ENCODE measurements around the gene NEGR1.

Gene NEGR1

GRCh38 chr1:72111662-72112061, 170.7 kb downstream of the NEGR1 start:
- DNase-seq = no peak

GRCh38 chr1:72109916-72110315, 172.4 kb downstream of the NEGR1 start:
- no peak for DNase-seq

- DNase-seq = no peak
Observed at GRCh38 chr1:72105201-72105600, 177.1 kb downstream of the NEGR1 start.

- DNase-seq = no peak
Observed at GRCh38 chr1:72101840-72102632, 180.3 kb downstream of the NEGR1 start.

GRCh38 chr1:72100771-72101170, 181.6 kb downstream of the NEGR1 start:
- no peak for DNase-seq

GRCh38 chr1:72097851-72098570, 184.3 kb downstream of the NEGR1 start:
- DNase-seq = no peak

- no peak for DNase-seq
Observed at GRCh38 chr1:72094209-72094608, 188.1 kb downstream of the NEGR1 start.

GRCh38 chr1:72086394-72086793, 195.9 kb downstream of the NEGR1 start:
- DNase-seq = no peak

GRCh38 chr1:72075425-72075824, 206.9 kb downstream of the NEGR1 start:
- DNase-seq = no peak

GRCh38 chr1:72066431-72066830, 215.9 kb downstream of the NEGR1 start:
- DNase-seq = no peak

- no peak for DNase-seq
Observed at GRCh38 chr1:72064196-72065075, 217.9 kb downstream of the NEGR1 start.

- no peak for DNase-seq
Observed at GRCh38 chr1:72063364-72064044, 218.8 kb downstream of the NEGR1 start.

GRCh38 chr1:72062584-72062983, 219.8 kb downstream of the NEGR1 start:
- no peak for DNase-seq

GRCh38 chr1:72060466-72061245, 221.7 kb downstream of the NEGR1 start:
- DNase-seq = no peak

- no peak for DNase-seq
Observed at GRCh38 chr1:72056516-72056915, 225.8 kb downstream of the NEGR1 start.

- no peak for DNase-seq
Observed at GRCh38 chr1:72051538-72051937, 230.8 kb downstream of the NEGR1 start.

- no peak for DNase-seq
Observed at GRCh38 chr1:72050551-72050950, 231.8 kb downstream of the NEGR1 start.

GRCh38 chr1:72037745-72038343, 244.5 kb downstream of the NEGR1 start:
- DNase-seq = no peak

GRCh38 chr1:72034827-72035226, 247.5 kb downstream of the NEGR1 start:
- no peak for DNase-seq

GRCh38 chr1:72023063-72023930, 259.0 kb downstream of the NEGR1 start:
- DNase-seq = no peak

Measured in CD4-positive, alpha-beta T cell treated with Interleukin-21 for 1 hour (primary cell).